OCI-LY3 (cell line): ENCODE data around the gene ALG1.
"Not testable (repeated sequence)": the region's sequence is repeated elsewhere in the genome, so short reads cannot be mapped to it uniquely, and the experiment has no call there.

ENCODE experiments used
- EZH2phosphoT487 ChIP-seq: fragments of 200-600 bp; shearing (Covaris generic); IDR thresholded peaks from 2 replicates; pipeline ENCODE4 v1.6.1; 2018; ENCODE audit warnings: antibody characterized with exemption, mixed run types, low read depth
- TF ChIP-seq, protein P1 (sequence below): fragments of 200-600, 300-600 bp; sonication (generic); IDR thresholded peaks from 2 replicates; pipeline ENCODE4 v1.5.1; 2014; ENCODE audit warnings: antibody characterized with exemption, low read length, low read depth

- TF ChIP-seq, protein P1, sequence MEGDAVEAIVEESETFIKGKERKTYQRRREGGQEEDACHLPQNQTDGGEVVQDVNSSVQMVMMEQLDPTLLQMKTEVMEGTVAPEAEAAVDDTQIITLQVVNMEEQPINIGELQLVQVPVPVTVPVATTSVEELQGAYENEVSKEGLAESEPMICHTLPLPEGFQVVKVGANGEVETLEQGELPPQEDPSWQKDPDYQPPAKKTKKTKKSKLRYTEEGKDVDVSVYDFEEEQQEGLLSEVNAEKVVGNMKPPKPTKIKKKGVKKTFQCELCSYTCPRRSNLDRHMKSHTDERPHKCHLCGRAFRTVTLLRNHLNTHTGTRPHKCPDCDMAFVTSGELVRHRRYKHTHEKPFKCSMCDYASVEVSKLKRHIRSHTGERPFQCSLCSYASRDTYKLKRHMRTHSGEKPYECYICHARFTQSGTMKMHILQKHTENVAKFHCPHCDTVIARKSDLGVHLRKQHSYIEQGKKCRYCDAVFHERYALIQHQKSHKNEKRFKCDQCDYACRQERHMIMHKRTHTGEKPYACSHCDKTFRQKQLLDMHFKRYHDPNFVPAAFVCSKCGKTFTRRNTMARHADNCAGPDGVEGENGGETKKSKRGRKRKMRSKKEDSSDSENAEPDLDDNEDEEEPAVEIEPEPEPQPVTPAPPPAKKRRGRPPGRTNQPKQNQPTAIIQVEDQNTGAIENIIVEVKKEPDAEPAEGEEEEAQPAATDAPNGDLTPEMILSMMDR = not testable (repeated sequence)
- not testable (repeated sequence) for TF ChIP-seq EZH2phosphoT487
Observed at GRCh38 chr16:5089911-5090555, 18.4 kb downstream of the ALG1 start.
